GM18508 (cell line): ENCODE measurements around the gene INSM1.

Source experiments
- ATAC-seq: cut with Tn5 transposase; IDR thresholded peaks from one replicate; pipeline ENCODE4 v1.9.1; 2021; ENCODE audit warnings: moderate number of reproducible peaks; ENCODE audit not compliant: insufficient read depth, unreplicated experiment

The INSM1 gene

DNA sequence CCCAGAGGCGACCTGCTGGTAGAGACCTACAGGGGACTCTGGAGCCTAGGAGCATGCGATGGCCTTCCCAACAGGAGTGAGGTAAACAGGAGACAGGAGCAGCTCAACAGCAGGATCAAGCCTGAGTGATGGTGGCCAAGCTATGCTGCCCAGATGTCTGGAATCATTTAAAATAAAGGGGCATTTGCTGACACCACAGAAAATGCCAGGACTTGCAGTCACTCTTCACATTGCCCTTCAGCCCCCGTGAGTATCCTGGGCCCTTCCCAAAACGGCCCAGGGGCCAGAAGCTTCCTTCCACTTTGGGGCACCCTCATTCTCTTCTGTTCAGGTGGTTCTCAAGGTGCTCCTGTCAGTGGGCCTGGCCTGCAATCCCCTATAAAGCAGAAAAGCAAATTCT lies 23.2 kb downstream of the INSM1 start:
- no peak for ATAC-seq

GRCh38 chr20:20391766-20392165 lies 23.9 kb downstream of the INSM1 start:
- ATAC-seq, result no peak

DNA sequence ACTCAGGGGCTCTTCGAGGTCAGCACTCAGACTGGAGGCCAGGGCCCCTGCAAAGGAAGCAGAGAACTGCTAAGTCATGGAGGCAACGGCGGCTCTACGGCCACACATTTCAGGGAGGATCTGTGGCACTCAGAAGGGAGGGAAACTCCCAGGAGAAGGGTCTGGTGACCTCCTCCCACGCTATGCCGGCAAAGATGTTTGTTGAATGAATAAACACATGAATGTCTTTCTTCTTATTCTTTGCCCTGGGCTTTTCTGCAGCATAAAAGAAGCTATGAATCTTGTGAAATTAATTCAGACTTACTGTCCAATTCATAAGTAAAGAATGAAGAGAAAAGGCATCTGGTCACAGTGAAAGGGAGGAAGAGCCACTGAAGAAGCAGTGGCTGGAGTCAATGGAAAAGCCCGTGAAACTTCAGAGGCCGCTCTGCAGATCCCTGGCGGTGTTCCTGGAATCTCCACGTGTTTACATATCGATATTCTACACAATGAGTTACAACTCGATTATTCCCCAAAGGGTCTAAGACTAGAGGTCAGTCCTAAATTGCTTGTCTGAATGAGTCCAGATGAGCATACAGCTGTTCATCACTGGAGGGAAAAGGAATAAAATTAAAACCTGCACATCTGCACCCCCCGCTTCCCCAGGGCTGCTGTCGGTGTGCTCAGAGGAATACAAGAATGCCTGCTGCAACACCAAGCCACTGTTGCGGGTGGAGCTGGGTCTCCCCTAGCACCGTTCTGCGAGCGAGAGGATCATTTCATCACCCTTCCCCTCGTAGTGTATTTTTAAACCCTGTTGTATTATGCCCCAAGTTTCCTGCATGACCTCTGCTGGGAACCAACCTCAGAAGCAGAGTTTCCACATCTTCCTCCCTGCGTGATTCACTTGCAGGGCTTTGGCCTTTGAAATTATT lies 25.6 kb downstream of the INSM1 start:
- ATAC-seq, result no peak

DNA sequence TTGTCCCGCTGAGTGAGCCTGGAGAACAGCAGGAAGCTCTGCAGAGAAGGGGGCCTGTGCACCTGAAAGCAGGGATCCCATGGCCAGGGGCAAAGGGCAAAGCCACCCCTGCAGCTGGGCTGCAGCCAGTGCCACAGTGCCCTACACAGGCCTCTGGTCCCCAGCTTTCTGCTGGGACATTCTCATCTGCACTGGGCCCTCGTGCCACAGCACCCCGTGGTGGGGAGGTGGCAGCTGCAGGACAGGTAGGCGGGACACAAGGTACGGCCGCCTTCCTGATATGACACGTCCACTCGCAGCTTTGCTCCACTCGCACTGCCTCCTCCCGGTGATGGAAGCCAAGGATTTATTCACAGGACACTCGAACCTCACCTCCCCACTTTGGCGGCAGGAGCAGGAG lies 27.2 kb downstream of the INSM1 start:
- ATAC-seq, result no peak

DNA sequence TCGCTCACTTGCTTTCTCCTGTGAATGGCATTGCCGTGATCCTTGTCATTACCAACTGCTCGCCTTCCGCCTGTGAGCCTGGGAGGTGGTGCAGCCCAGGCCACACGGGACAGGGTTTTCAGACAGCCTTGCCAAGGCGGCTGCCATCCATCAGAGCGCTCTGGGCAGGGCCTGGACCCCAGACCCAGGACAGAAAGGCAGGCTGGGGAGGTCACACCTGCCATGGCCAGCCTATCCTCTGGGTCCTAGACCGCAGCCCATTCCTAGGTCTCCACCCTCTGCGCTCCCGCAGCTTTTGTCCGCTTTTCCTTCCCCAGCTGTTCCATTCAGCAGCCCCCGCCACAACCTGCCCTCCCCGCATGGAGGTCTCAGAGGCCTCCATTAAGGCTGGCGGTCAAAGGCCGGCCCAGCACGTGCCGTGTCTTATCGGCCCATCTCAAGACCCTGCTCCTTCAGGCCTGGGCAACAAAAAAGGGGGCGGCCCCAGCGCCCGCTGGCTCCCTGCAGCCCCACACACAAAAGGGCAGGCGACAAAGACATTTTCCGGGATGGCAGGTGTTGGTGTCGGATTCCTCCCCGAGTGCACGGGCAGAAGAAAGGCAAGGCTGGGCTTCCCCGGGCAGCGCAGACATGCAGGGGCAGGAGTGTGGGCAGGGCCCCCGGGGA lies 28.1 kb downstream of the INSM1 start:
- ATAC-seq, result no peak

- no peak for ATAC-seq
These were observed 28.9 kb downstream of the INSM1 start for GRCh38 chr20:20396794-20397193.

DNA sequence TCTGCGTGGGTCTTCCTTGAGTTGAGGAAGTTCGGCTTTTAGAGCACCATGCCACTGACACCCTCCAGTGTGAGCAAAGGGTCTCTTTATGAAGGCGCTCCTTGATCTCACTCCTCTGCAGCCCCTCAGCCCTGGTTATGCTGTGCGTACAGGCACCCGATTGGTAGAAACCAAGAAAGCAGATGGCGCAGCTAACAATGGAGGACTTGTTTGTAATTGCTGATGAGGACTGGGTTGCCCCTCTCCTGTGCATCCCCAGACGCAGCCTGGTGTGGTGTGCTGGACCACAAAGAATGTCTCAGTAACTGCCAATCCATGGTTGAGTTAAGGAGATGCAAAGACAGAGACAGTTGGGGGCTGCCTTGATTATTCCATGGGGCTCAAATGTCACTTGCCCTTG lies 30.2 kb downstream of the INSM1 start:
- ATAC-seq, result no peak

DNA sequence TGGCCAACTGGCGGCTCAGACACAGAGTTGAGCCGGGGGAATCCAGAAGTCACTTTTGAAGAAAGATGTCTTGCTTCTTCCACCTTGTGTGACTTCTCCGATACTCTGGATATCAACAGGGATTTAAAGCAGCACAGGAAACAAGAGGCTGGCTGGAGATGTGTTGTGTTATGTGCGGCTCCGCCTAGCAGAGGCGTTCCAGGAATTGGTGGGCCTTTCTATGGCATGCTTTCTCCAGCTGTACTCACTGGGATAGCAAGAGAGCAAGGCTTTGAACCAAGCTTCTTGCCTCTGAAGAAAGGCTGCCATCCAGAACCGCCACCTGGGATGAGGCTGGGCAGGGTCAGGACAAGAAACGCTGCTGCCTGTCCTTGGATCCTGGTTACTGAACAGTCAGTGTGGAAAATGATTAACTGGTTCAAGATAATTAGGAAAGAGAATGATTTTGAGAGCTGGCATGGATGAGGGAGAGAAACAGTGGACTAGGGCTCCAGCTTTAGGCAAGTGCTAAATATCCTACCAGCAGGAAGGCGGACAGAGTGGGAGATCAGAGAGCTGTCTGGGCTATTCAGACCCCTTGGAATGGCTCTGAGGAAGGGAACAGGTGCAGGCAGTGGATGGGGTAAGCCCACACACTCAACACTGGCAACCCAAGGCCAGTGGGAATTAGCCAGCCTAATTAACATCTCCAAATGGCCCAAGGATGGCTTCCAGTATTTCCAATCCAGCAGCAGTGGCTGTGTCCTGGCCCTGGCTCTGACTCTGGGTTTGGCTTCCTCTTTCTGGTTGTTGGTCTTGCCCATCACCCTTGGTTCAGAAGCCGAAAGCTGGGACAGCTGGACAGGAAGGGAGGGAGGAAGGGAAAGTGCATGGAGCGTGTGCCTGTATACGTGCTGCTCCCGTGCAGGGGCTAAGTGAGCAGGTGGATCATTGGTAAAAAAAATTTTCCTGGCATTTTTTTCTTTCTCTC lies 31.9 kb downstream of the INSM1 start:
- ATAC-seq, result no peak

DNA sequence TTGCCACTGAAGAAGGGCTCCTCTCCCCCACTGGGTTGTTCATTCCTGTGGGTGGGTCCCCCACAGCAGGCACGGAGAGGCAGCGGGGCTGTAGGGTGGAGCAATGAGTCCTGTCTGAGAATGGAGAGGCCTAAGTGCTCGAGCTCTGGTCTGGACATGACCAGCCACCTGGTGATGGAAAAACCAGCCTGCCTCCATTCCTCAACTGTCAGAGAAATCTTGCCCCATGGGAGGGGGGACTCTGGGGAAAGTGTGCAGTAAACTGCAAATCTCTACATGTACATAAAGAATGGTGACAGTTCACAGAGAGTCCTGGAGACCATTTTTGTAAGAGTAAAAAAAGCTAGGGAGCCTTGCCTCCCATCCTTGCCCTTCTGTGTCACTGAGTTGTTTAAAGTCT lies 34.1 kb downstream of the INSM1 start:
- ATAC-seq, result no peak

DNA sequence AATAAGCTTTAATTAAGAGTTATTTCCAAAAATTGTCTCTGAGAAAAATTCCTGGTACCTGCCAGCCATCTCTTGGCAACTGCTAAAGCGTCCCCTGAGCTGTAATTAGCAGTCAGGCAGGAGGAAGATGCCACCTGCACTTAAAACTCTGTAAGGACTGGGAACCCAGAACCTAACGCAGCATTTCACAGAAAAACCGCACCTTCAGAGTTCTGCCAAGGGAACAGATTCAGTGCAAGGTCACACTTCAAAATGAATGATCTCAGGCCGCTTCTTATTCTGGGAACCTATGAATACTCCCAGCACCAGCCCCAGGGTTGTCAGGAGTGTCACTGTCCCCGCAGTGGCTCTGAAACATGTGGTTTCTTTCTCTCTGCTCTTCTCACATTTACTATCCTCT lies 36.7 kb downstream of the INSM1 start:
- no peak for ATAC-seq

- no peak for ATAC-seq
These were observed 37.7 kb downstream of the INSM1 start for GRCh38 chr20:20405623-20406022.

DNA sequence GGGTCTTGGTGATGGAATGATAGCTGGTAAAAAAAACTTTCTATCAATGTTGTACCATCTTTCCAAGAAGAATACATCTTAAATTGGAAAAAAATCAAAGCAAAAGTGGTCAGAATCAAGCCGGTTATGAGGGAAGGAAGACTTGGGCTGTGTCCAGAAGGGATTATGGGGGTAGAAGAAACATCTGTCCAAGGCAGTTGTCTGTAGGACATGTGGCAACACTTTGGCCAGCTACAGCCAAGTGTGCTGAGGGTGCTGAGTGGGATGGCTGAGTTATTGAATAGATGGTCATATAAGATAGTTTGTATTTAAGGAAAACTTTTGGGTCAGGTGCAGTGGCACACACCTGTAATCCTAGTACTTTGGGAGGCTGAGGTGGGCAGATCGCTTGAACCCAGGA lies 38.4 kb downstream of the INSM1 start:
- no peak for ATAC-seq

DNA sequence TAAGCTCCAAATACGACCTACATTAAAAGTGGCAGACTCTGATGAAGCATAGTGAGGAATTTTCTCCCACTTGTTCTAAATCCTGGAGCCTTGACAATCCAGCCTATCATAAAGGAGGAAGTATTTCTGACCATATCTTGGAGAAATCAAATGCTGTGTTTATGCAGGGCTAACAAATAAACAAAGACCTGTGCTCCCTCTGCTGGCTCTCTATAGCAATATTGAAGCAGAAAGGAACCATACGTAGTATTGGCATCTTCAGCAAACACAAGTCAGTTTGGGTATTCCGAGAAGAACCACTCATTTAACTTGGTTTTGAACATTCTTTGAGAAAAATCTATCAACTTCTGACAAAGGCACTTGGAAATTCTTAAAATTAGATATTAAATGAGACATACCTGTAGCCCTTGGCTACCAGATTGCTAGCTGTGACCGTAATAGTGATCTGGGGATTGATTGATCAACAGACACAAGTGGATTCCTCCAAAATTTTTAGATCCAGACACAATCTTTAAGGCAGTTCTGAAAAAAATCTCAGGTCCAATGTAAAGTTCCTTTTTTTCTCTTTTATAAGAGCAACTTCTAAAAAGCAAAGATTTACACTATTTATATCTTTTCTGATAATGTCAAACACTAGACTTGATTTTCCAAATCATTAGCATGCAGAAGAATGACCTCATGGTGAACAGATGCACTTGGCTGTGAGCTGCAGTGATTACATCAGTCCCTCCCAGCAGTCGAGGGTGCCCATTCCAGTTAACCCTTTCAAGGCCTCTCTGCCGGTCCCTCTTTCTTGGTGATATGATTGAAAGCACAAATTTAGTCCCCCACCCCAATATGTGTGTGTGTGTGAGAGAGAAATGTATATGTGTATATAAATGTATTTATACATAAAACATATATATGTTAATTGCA lies 40.2 kb downstream of the INSM1 start:
- ATAC-seq, result no peak

DNA sequence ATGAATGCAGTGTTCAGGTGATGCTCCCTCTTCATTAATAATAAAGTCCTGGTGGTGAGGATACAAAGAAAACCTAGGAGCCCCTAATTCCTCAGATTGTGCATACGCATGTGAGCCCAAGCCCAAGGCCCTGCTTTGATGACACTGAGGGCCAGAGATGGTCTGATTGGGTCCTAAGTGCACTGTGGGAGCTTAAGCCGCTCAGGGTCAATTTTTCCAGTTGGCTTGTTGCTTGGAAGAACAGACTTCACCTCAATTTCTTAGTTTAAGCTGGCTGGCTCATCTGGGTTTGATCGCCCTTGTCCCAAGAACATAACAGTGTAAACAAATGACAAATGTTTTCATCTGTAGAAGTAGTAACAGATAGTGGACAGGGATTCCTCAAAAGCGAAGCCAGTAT lies 41.4 kb downstream of the INSM1 start:
- ATAC-seq, result no peak

DNA sequence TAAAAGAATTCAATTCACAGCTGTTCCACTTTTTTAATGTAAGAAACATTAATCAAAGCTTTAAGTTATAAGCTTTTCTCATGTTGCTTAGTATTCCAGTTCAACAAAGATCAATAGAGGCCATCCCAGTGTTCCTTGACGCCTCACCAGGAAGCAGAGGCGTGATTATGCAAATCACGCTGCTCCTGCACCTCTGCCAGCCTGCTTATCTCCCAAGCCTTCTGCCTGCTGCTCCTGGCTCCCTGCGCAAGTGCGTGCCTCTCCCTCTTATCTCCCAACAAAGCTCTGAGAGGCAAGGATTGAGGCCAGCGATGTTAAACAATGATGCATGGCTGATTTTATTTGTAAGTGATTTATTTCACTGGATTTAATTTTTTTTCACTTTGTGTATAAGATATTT lies 42.8 kb downstream of the INSM1 start:
- no peak for ATAC-seq

DNA sequence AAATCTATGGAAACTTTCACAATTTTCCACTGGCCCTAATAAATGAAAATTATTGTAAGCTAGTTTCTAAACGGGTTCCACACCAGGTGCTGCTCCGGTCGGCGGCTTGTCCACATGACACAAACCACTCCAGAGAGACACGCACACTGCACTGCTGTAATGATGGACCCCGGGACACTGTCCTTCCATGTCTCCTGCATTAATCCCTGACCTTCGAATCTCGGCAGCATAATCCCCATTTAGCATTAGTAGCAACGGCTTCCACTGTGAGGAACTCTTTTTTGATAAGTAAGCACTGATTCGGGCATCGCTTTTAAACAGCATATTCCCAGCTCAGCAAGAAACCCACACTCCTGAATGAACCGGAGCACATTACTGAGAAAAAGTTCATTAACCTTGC lies 43.5 kb downstream of the INSM1 start:
- no peak for ATAC-seq

DNA sequence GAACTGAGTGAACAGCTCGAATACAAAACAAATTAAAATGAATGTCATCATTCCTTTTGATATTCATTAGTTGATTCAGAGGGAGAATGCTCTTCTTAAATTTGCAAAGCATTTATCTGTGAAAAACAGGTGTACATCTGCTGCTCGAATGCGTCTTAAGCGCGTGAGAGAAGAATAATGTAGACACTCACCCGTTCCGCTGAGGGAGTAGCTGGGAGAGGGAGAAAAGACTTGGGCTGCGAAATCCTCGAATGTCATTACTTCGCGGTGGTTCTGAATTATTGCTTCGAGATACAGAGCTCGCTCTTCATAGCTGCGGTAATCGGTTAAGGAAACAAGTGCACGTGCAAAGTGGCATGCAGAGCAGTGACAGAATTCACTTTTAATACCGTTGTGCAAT lies 43.9 kb downstream of the INSM1 start:
- ATAC-seq, result no peak

DNA sequence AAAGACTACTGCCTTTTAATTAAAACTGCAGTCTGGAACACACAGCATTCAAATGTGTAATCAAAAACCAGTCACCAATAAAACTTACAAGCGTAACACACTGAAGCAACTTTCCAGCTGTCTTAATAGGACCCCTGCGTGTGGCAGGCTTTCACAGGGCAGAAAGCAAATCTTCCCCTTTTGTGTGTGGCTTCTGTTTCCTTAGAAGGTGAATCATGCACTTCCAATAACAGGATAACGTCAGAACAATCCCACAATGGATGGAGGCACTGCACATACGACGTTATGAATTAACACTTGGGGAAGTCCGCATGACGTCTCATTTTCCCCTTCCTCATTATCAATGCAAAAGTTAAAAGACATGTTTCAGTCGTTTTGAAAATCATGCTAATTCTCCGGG lies 44.8 kb downstream of the INSM1 start:
- no peak for ATAC-seq

DNA sequence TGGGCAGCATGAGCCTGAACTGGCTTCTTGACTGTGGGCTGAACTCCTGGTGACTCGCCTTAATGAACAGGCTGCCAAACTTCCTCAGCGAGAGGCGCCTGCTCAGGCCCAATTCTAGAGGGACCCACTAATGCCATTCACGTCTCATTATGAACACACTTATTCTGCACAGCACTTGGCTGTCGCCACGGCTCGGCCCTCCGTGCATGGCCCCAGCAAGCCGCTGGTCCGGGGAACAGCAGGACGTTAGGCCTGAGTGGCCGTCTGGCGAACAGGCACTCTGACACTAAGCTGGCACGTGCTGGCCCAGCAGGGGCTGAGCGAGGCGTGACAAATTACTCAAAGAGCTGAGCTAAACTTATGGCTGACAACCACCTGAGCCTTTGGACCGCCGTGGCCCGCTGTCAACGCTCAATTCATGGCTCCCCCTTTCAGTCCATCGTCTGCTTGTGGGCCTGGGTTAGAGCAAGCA lies 45.9 kb downstream of the INSM1 start:
- ATAC-seq, result no peak
